ENCODE measurements around the gene CLOCK. TPM values are rescaled to one million over a fixed set of nuclear protein-coding genes. Genes with fewer than 3 reads are reported as not detected.

The CLOCK gene
- total RNA-seq, 1 donor from 2014 or later: 27.9 TPM

GRCh38 chr4:55545151-55545550 is 1.6 kb downstream of the CLOCK start:
- peak; percentile 25 for DNase-seq (ENCODE audit: low spot score)

GRCh38 chr4:55543858-55544257 is 2.9 kb downstream of the CLOCK start:
- no peak for DNase-seq (ENCODE audit: low spot score)

- no peak for DNase-seq (ENCODE audit: low spot score)
Observed at GRCh38 chr4:55540271-55540670, 6.4 kb downstream of the CLOCK start.

- no peak for DNase-seq (ENCODE audit: low spot score)
Observed at GRCh38 chr4:55539658-55540057, 7.1 kb downstream of the CLOCK start.

DNA sequence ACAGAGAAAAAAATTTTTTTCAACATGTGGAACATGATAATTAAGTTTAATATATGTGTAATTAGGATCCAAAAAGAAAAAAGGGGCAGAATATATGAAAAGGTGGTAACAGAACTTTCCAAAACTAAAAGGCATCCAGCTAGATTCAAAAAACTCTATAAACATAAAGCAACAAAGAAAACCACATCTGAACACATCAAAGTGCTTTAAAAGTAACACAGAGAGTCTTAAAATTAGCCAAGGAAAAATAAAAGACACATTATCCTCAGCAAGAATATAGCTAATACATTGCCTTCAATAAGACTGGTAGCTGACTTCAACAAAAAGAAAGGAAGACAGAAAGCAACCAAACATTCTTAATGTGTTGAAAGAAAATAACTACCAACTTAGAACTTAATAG is 8.2 kb downstream of the CLOCK start:
- DNase-seq (ENCODE audit: low spot score): no peak

DNA sequence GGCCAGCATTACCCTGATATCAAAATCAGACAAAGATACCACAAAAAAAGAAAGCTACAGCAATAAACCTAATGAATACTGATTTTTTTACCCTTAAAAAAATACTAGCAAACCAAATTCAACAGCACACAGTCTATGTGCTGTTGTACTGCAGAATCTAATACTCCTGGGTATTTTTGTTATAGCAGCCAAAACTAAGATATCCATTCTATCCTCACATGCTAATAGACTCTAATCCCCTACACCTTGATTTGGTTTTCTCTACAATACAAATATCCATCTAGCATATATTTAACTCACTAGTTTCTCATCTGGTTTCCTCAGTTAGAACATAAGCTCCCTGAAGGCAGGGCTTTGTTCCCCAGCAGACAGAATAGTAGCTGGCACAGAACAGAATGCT is 12.4 kb downstream of the CLOCK start:
- no peak for DNase-seq (ENCODE audit: low spot score)

DNA sequence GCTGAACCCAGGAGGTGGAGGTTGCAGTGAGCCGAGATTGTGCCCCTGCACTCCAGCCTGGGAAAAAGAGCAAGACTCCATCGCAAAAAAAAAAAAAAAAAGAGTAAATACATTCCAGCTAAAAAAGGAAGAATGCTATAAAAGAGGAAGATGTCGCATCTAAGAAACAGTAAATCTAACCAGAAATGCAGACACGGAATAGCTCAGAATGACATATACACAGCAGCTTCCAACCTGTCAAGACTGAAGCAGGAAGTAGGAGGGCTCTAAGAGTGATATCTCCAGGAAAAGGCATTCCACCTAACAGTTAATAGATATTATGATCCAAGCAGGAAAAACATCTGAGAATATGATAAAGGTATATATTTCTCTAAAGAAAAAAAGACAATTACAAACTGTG is 16.0 kb downstream of the CLOCK start:
- no peak for DNase-seq (ENCODE audit: low spot score)

DNA sequence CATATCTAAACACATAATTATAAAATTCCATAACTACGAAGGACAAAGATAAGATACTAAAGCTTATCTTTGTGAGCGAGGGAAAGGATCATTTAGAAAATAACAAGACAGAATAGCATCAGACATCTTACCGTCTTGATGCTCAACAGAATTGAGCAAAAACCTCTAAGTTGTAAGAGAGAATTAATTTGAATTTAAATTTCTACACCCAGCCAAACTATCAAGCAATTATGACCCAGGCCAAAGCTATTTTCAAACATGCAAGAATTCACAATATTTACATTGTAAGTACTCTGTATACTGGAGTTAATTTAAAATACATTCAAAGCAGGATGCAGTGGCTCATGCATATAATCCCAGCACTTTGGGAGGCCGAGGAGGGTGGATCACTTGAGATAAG is 16.5 kb downstream of the CLOCK start:
- no peak for DNase-seq (ENCODE audit: low spot score)

- no peak for DNase-seq (ENCODE audit: low spot score)
Observed at GRCh38 chr4:55528491-55528890, 18.2 kb downstream of the CLOCK start.

- no peak for DNase-seq (ENCODE audit: low spot score)
Observed at GRCh38 chr4:55524844-55525571, 21.7 kb downstream of the CLOCK start.

DNA sequence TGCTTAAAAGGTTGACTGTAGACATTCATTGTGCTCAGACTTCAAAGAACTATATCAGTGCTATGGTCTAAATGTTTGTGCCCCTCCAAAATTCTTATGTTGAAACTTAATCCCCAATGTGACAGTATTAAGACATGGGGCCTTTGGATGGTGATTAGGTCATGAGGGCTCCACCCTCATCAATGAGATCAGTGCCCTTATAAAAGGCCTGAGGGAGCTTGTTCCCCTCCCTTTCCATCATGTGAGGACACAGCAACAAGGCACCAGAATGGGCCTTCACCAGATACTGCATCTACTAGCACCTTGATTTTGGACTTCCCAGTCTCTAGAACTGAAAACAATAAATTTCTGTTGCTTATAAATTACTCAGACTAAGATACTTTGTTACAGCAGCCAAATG is 28.3 kb downstream of the CLOCK start:
- DNase-seq (ENCODE audit: low spot score): no peak

DNA sequence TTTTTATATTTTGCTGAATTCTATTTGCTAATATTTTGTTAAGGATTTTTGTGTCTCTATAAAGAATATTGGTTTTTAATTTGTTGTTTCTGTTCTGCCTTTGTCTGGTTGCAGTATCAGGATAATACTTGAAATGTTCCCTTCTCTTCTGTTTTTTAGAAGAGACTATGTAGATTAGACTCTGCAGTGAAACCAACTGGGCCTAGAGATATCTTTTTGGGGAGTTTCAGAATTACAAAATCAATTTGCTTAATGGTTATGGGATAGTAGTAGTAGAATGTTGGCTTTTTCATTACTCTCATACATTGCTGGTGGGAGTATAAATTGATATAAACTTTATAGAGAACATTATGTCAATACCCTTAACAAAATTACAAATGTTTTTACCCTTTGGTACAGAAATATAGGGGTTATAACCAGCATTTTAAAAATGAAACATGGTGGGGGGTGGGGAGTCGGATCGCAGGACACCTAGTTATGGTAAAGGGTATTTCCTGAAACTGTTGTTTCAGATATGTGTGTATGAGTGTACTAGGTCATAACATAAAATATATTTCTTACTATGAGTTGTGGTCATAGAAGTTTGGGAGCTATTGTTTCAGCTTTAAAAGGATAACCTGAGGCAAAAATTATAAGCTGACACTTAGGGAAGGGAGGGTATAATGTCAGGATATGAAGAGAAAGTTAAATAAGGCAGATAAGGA is 29.0 kb downstream of the CLOCK start:
- no peak for DNase-seq (ENCODE audit: low spot score)

DNA sequence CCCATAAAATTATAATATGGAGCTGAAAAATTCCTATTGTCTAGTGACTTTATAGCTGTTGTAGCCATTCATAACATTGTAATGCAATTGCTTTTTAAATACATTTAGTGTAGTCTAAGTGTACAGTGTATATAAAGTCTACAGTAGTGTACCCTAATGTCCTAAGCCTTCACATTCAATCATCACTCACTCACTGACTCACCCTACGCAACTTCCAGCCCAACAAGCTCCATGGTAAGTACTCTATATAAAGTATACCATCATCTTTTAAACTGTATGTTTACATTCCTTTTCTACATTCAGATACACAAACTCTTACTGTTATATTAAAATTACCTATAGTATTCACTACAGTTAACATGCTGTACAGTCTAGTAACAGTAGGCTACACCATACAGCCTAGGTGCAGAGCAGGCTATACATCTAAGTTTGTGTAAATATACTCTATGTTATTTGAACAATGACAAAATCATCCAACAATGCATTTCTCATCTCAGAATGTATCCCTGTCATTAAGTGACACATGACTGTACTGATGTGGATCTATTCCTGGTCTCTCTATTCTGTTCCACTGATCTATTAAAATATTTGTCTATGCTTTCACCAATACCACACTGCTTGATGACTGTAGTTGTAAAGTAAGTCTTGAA is 33.7 kb downstream of the CLOCK start:
- no peak for DNase-seq (ENCODE audit: low spot score)

- no peak for DNase-seq (ENCODE audit: low spot score)
Observed at GRCh38 chr4:55512077-55512476, 34.6 kb downstream of the CLOCK start.

GRCh38 chr4:55510685-55511084 is 36.0 kb downstream of the CLOCK start:
- no peak for DNase-seq (ENCODE audit: low spot score)

GRCh38 chr4:55509266-55509665 is 37.4 kb downstream of the CLOCK start:
- no peak for DNase-seq (ENCODE audit: low spot score)

GRCh38 chr4:55507612-55508011 is 39.1 kb downstream of the CLOCK start:
- DNase-seq (ENCODE audit: low spot score): no peak

DNA sequence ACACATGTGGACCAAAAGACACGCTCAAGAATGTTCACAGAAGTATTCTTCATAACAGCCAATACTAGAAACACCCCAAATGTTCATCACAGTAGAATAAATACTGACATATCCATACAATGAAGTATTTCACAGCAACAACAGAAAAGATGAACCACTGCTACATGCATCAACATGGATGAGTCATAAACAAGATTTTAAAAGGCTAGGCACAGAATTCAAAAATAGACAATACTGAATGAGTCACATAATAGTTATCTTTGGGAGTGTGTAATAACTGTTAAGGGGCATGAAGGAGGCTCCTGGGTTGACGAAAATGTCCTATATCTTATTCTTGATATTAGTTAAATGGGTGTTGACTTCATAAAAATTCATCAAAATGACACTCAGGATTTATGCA is 43.5 kb downstream of the CLOCK start:
- no peak for DNase-seq (ENCODE audit: low spot score)

GRCh38 chr4:55500072-55500471 is 46.6 kb downstream of the CLOCK start:
- no peak for DNase-seq (ENCODE audit: low spot score)

DNA sequence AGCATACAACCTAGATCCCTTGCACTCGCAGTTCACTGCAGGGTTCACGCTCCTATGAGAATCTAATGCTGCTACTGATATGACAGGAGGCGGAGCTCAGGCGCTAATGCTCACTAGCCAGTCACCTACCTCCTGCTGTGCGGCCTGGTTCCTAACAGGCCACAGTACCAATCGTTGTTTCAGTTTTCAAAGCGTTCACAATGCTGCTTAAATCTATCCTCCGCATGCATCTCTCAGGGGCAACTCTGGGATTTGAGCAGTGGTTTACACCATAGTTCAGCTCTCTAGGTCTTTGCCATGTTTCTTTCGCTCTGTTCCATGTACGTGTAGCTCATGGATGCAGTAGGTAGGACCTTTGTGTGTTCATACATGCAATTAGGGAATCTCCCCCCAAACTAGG is 47.2 kb downstream of the CLOCK start:
- no peak for DNase-seq (ENCODE audit: low spot score)

- no peak for DNase-seq (ENCODE audit: low spot score)
Observed at GRCh38 chr4:55498051-55498450, 48.7 kb downstream of the CLOCK start.

DNA sequence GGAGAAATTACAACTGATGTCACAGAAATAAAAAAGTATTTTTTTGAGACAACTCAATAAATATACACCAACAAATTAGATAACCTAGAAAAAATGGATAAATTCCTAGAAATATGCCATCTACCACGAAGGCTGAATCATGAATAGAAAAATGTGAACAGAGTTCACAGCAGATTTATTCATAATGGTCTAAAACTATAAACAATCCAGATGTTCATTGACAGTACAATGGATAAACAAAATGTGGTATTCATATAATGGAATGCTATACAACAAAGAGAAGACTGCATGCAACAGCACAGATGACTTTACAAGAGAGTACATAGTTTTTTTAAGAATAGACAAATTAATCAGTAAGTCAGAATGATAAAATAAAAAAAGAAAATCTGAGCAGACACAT is 55.2 kb downstream of the CLOCK start:
- no peak for DNase-seq (ENCODE audit: low spot score)

GRCh38 chr4:55488716-55489115 is 58.0 kb downstream of the CLOCK start:
- DNase-seq (ENCODE audit: low spot score): no peak
